ENCODE results near the gene TIGAR. TPM values are rescaled to one million over a fixed set of nuclear protein-coding genes. Genes with fewer than 3 reads are reported as not detected.

Gene TIGAR
- total and polyA plus RNA-seq, 11 donors = 3.6 to 16.4 (median 11.3) TPM

- TF ChIP-seq POLR2A (IDR thresholded peaks at IDR 0.05) = no peak
- TF ChIP-seq, protein P1, sequence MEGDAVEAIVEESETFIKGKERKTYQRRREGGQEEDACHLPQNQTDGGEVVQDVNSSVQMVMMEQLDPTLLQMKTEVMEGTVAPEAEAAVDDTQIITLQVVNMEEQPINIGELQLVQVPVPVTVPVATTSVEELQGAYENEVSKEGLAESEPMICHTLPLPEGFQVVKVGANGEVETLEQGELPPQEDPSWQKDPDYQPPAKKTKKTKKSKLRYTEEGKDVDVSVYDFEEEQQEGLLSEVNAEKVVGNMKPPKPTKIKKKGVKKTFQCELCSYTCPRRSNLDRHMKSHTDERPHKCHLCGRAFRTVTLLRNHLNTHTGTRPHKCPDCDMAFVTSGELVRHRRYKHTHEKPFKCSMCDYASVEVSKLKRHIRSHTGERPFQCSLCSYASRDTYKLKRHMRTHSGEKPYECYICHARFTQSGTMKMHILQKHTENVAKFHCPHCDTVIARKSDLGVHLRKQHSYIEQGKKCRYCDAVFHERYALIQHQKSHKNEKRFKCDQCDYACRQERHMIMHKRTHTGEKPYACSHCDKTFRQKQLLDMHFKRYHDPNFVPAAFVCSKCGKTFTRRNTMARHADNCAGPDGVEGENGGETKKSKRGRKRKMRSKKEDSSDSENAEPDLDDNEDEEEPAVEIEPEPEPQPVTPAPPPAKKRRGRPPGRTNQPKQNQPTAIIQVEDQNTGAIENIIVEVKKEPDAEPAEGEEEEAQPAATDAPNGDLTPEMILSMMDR (IDR thresholded peaks at IDR 0.05) = no peak
- Histone ChIP-seq H3K4me3 (no peak overlapping the region), H3K4me1 (no peaks in the 10 kb centered on the region), H3K27ac (no peak overlapping the region), H3K9me3 (no peaks in the 10 kb centered on the region), H3K36me3 (no peaks in the 10 kb centered on the region), H3K27me3 (no peaks in the 10 kb centered on the region)
- DNase-seq = no peak
- WGBS, 4 donors = 83 to 86% (median 85%) methylated on average over 4 of the region's 4 CpGs
- intact Hi-C loops (cut with DNase I) = no loop called here
- no peak for ATAC-seq
Measured at GRCh38 chr12:4386801-4387200, 65.8 kb downstream of the TIGAR start.

- intact Hi-C loops (cut with DNase I) = no loop called here
- 92 to 95% (median 92%) methylated on average over 5 of the region's 5 CpGs for WGBS, 4 donors
- no peak for ATAC-seq
- no peak for DNase-seq
- no peaks in the 10 kb centered on the region for H3K36me3 ChIP-seq
- TF ChIP-seq POLR2A (IDR thresholded peaks at IDR 0.05) = no peak
- TF ChIP-seq, protein P1 (IDR thresholded peaks at IDR 0.05) = no peak
- peaks cover 0 to 4% (median 0%) of the 10 kb centered on the region in 9 donors for H3K27me3 ChIP-seq
- no peaks in the 10 kb centered on the region for H3K9me3 ChIP-seq
- no peak overlapping the region for H3K27ac ChIP-seq
- H3K4me3 ChIP-seq = no peak overlapping the region
- peaks cover 0 to 5% (median 3%) of the 10 kb centered on the region in 12 donors for H3K4me1 ChIP-seq
Measured at GRCh38 chr12:4387607-4388006, 66.6 kb downstream of the TIGAR start.

DNA sequence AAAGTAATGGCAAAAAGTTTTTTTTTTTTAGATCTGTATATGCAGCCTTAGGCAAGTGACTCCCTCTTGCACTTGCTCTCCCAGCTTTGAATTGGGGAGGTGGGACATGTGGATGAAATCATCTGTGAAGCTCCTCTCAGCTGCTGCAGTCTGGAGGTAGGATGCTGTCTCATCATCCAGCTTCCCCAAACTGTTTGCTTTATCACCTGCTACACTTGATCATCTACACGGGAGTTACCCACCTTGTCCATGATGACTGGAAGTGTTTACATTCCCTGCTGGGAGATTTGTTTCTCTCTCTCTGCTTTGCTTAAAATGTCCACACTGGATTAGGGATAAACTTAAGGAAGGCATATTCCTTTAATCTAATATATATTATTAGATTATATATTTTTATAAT lies 67.0 kb downstream of the TIGAR start:
- no peaks in the 10 kb centered on the region for H3K9me3 ChIP-seq
- no peaks in the 10 kb centered on the region for H3K36me3 ChIP-seq
- H3K4me1 ChIP-seq = peaks cover 0 to 9% (median 5%) of the 10 kb centered on the region in 12 donors
- TF ChIP-seq POLR2A (IDR thresholded peaks at IDR 0.05) = no peak
- TF ChIP-seq, protein P1 (IDR thresholded peaks at IDR 0.05) = no peak
- ATAC-seq = no peak
- H3K27me3 ChIP-seq = peaks cover 0 to 5% (median 0%) of the 10 kb centered on the region in 9 donors
- 76 to 82% (median 79%) methylated on average over 1 of the region's 1 CpG for WGBS, 4 donors
- intact Hi-C loops (cut with DNase I) = no loop called here
- no peak overlapping the region for H3K27ac ChIP-seq
- no peak for DNase-seq
- H3K4me3 ChIP-seq = no peak overlapping the region

DNA sequence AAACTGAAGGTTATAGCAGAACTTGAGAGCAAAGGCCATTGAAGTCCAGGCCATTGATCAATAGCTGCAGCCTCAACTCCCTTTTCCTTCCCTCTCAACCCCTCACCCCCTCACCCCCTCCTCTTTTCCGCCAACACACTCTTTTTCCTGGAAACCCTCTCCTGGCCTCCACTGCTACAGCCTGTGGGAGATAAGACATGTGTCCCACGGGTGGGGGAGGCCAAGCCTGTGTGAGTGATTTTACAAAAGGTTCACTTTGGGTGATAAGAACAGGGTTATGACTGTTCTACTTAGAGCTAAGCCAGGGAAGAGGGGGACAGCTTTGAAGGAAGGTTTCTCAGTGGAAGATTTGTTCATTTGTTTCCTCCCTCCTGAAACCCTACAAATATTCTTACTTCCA lies 67.6 kb downstream of the TIGAR start:
- peaks cover 0 to 13% (median 5%) of the 10 kb centered on the region in 12 donors for H3K4me1 ChIP-seq
- no peaks in the 10 kb centered on the region for H3K36me3 ChIP-seq
- DNase-seq (no peak), ATAC-seq (no peak)
- H3K27me3 ChIP-seq = peaks cover 0 to 5% (median 0%) of the 10 kb centered on the region in 9 donors
- no peaks in the 10 kb centered on the region for H3K9me3 ChIP-seq
- TF ChIP-seq, protein P1 (IDR thresholded peaks at IDR 0.05) = no peak
- no peak for TF ChIP-seq POLR2A (IDR thresholded peaks at IDR 0.05)
- no peak overlapping the region for H3K4me3 ChIP-seq
- intact Hi-C loops (cut with DNase I) = no loop called here
- WGBS, 4 donors = 36 to 44% (median 42%) methylated on average over 2 of the region's 2 CpGs
- no peak overlapping the region for H3K27ac ChIP-seq
